Skeletal muscle tissue (tissue), 4 donors: ENCODE measurements around the gene SLC25A18. TPM values are rescaled to one million over a fixed set of nuclear protein-coding genes. Genes with fewer than 3 reads are reported as not detected.
"Not testable (repeated sequence)": the region's sequence is repeated elsewhere in the genome, so short reads cannot be mapped to it uniquely, and the experiment has no call there.

Experiments used
- H3K27ac ChIP-seq: one replicate; pipeline ENCODE4 v1.7.0; 2013; ENCODE audit warnings: mild to moderate bottlenecking, low read depth, low read length, inconsistent platforms
- H3K27me3 ChIP-seq, 3 donors: one replicate each; pipeline ENCODE4 v1.7.0; 2013; ENCODE audit warnings: low read length in 3 of 3; ENCODE audit not compliant: control insufficient read depth in 3 of 3, insufficient read depth in 3 of 3
- H3K36me3 ChIP-seq, 3 donors: one replicate each; pipeline ENCODE4 v1.7.0; 2013; ENCODE audit warnings: low read length in 3 of 3; ENCODE audit not compliant: control insufficient read depth in 3 of 3, insufficient read depth in 3 of 3
- H3K4me1 ChIP-seq, 3 donors: one replicate each; pipeline ENCODE4 v1.7.0; 2013; ENCODE audit warnings: low read length in 3 of 3, mild to moderate bottlenecking in 3 of 3; ENCODE audit not compliant: control insufficient read depth in 3 of 3, insufficient read depth in 3 of 3
- H3K4me3 ChIP-seq, 3 donors: one replicate each; pipeline ENCODE4 v1.7.0; 2013; ENCODE audit warnings: low read length in 3 of 3
- H3K9ac ChIP-seq, 3 donors: one replicate each; pipeline ENCODE4 v1.7.0; 2013; ENCODE audit warnings: low read length in 3 of 3, mild to moderate bottlenecking in 3 of 3, moderate library complexity in 2 of 3, low read depth in 1 of 3
- H3K9me3 ChIP-seq, 3 donors: one replicate each; pipeline ENCODE4 v1.7.0; 2013; ENCODE audit warnings: low read length in 3 of 3; ENCODE audit not compliant: control insufficient read depth in 3 of 3
- total RNA-seq: library from RNA; depleted of rRNA; stranded (reverse); fragments of >200 nt; gene quantifications from one replicate; pipeline ENCODE4 v1.2.3, GENCODE V29; 2014
- donor health status: Osteomylitis.

Gene SLC25A18
- total RNA-seq, result not detected

- no peaks in the 10 kb centered on the region for H3K9me3 ChIP-seq
- peaks cover 0 to 2% (median 2%) of the 10 kb centered on the region in 3 donors for H3K36me3 ChIP-seq
- no peaks in the 10 kb centered on the region for H3K27me3 ChIP-seq
- peak within 1 kb of the TSS in 2 of 3 donors; percentile 62 to 81 for H3K9ac ChIP-seq
- H3K4me1 ChIP-seq, result peaks cover 23 to 29% (median 24%) of the 10 kb centered on the region in 3 donors
- H3K27ac ChIP-seq, result peak within 1 kb of the TSS; percentile 82
- peak within 1 kb of the TSS; percentile 38 to 73 (median 46) for H3K4me3 ChIP-seq
These were observed at the start of gene SLC25A18 for GRCh38 chr22:17562906-17563870. Gene SLC25A18, plus strand, starts transcription at chr22:17563498. Its CDS starts 16,447 bp downstream, at chr22:17579945.

- Histone ChIP-seq H3K4me3 (no peak overlapping the region), H3K27me3 (no peaks in the 10 kb centered on the region), H3K9ac (peak overlapping the region in 2 of 3 donors; percentile 12 to 17), H3K27ac (no peak overlapping the region), H3K9me3 (no peaks in the 10 kb centered on the region), H3K4me1 (peaks cover 14 to 21% (median 15%) of the 10 kb centered on the region in 3 donors), H3K36me3 (peaks cover 2 to 10% (median 4%) of the 10 kb centered on the region in 3 donors)
These were observed 49.7 kb upstream of the SLC25A18 start for GRCh38 chr22:17513612-17514011.

GRCh38 chr22:17514084-17514483 is 49.2 kb upstream of the SLC25A18 start:
- Histone ChIP-seq H3K36me3 (peaks cover 0 to 10% (median 4%) of the 10 kb centered on the region in 3 donors), H3K9ac (peak overlapping the region in 1 of 3 donors; percentile 17), H3K27ac (no peak overlapping the region), H3K9me3 (no peaks in the 10 kb centered on the region), H3K27me3 (no peaks in the 10 kb centered on the region), H3K4me1 (peaks cover 15 to 21% (median 18%) of the 10 kb centered on the region in 3 donors), H3K4me3 (no peak overlapping the region)

GRCh38 chr22:17518406-17518805 is 44.9 kb upstream of the SLC25A18 start:
- H3K27ac ChIP-seq, result no peak overlapping the region

GRCh38 chr22:17521971-17522370 is 41.3 kb upstream of the SLC25A18 start:
- not testable (repeated sequence) for H3K27me3 ChIP-seq, H3K4me1 ChIP-seq, H3K9me3 ChIP-seq, H3K27ac ChIP-seq, H3K4me3 ChIP-seq, H3K36me3 ChIP-seq, H3K9ac ChIP-seq

More at GRCh38 chr22:17518406-17518805, 44.9 kb upstream of the SLC25A18 start:
- Histone ChIP-seq H3K9ac (no peak overlapping the region), H3K4me3 (no peak overlapping the region), H3K36me3 (no peaks in the 10 kb centered on the region), H3K27me3 (no peaks in the 10 kb centered on the region), H3K4me1 (peaks cover 13 to 18% (median 15%) of the 10 kb centered on the region in 3 donors), H3K9me3 (no peaks in the 10 kb centered on the region)

- Histone ChIP-seq H3K9me3 (no peaks in the 10 kb centered on the region), H3K4me1 (peaks cover 0 to under 1% (median 0%) of the 10 kb centered on the region in 3 donors), H3K27me3 (no peaks in the 10 kb centered on the region), H3K4me3 (no peak overlapping the region), H3K27ac (no peak overlapping the region), H3K36me3 (peaks cover 4 to 6% (median 5%) of the 10 kb centered on the region in 3 donors), H3K9ac (no peak overlapping the region)
These were observed 39.4 kb upstream of the SLC25A18 start for GRCh38 chr22:17523925-17524324.

- H3K4me3 ChIP-seq, result no peak overlapping the region
- H3K27me3 ChIP-seq, result no peaks in the 10 kb centered on the region
- H3K4me1 ChIP-seq, result no peaks in the 10 kb centered on the region
- no peak overlapping the region for H3K27ac ChIP-seq
- H3K9me3 ChIP-seq, result no peaks in the 10 kb centered on the region
- H3K36me3 ChIP-seq, result peaks cover 8 to 26% (median 21%) of the 10 kb centered on the region in 3 donors
- no peak overlapping the region for H3K9ac ChIP-seq
These were observed 27.0 kb upstream of the SLC25A18 start for GRCh38 chr22:17536269-17536668.

GRCh38 chr22:17537155-17537554 is 26.1 kb upstream of the SLC25A18 start:
- Histone ChIP-seq H3K27ac (no peak overlapping the region), H3K4me3 (no peak overlapping the region), H3K27me3 (no peaks in the 10 kb centered on the region), H3K4me1 (no peaks in the 10 kb centered on the region), H3K9me3 (no peaks in the 10 kb centered on the region), H3K36me3 (peaks cover 15 to 33% (median 28%) of the 10 kb centered on the region in 3 donors), H3K9ac (no peak overlapping the region)

GRCh38 chr22:17540481-17540880 is 22.8 kb upstream of the SLC25A18 start:
- Histone ChIP-seq H3K36me3 (peaks cover 24 to 39% (median 38%) of the 10 kb centered on the region in 3 donors), H3K9ac (no peak overlapping the region), H3K9me3 (no peaks in the 10 kb centered on the region), H3K4me1 (no peaks in the 10 kb centered on the region), H3K27ac (no peak overlapping the region), H3K4me3 (no peak overlapping the region), H3K27me3 (no peaks in the 10 kb centered on the region)

- Histone ChIP-seq H3K36me3 (peaks cover 24 to 39% (median 38%) of the 10 kb centered on the region in 3 donors), H3K27ac (no peak overlapping the region), H3K4me1 (no peaks in the 10 kb centered on the region), H3K4me3 (no peak overlapping the region), H3K27me3 (no peaks in the 10 kb centered on the region), H3K9me3 (no peaks in the 10 kb centered on the region), H3K9ac (no peak overlapping the region)
These were observed 21.8 kb upstream of the SLC25A18 start for GRCh38 chr22:17541476-17541875.
